H1 (cell line): ENCODE data around the gene TBC1D9. TPM values are rescaled to one million over a fixed set of nuclear protein-coding genes. Genes with fewer than 3 reads are reported as not detected.

Experiments used
- CTCF ChIA-PET: fragments of 300-600 bp; sonication (Branson Sonifier 250); formaldehyde crosslinking; loops from one replicate; lab custom pipeline; 2021; ENCODE audit not compliant: partially characterized antibody; lab: Charles Lee
- POLR2A ChIA-PET: fragments of 300-600 bp; sonication (Branson Sonifier 250); formaldehyde crosslinking; loops from one replicate; lab custom pipeline; 2021; ENCODE audit warnings: inconsistent platforms; ENCODE audit not compliant: partially characterized antibody; lab: Charles Lee
- DNase-seq, 2 experiments: peaks; one replicate each; pipeline versions ENCODE4 v3.0.0 to v3.0.0-alpha.2; 2010 to 2022; ENCODE audit warnings: low spot score in 2 of 2, low read depth in 1 of 2, mixed read lengths in 1 of 2
- FAIRE-seq: peaks from 2 replicates; lab custom pipeline; 2011; peaks lifted over from hg19 to GRCh38; lab: Jason Lieb, UNC
- H2AFZ ChIP-seq: 2 replicates; pipeline ENCODE4 v1.8.1; 2012; ENCODE audit warnings: low read length, inconsistent platforms
- H2AK5ac ChIP-seq: 2 replicates; pipeline ENCODE4 v1.6.1; 2013; ENCODE audit warnings: low read depth, low read length
- H2BK120ac ChIP-seq: replicated peaks from 2 replicates; pipeline ENCODE3; 2013; ENCODE audit warnings: low read depth, low read length, inconsistent platforms
- H2BK12ac ChIP-seq: 2 replicates; pipeline ENCODE4 v1.6.1; 2013; ENCODE audit warnings: low read depth, low read length
- H2BK15ac ChIP-seq: 2 replicates; pipeline ENCODE4 v1.6.1; 2013; ENCODE audit warnings: low read length
- H2BK20ac ChIP-seq: 2 replicates; pipeline ENCODE4 v1.6.1; 2013; ENCODE audit warnings: low read length
- H2BK5ac ChIP-seq: 2 replicates; pipeline ENCODE4 v1.6.1; 2013; ENCODE audit warnings: low read depth, low read length
- H3K14ac ChIP-seq: 2 replicates; pipeline ENCODE4 v1.6.1; 2013; ENCODE audit warnings: inconsistent platforms; ENCODE audit not compliant: insufficient read length
- H3K18ac ChIP-seq: 2 replicates; pipeline ENCODE4 v1.6.1; 2013; ENCODE audit warnings: low read length; ENCODE audit errors: extremely low read depth
- H3K23ac ChIP-seq: 2 replicates; pipeline ENCODE4 v1.6.1; 2013; ENCODE audit warnings: inconsistent platforms; ENCODE audit not compliant: insufficient read length
- H3K23me2 ChIP-seq: 2 replicates; pipeline ENCODE4 v1.6.1; 2013; ENCODE audit warnings: low read depth, low read length
- H3K27ac ChIP-seq: 2 replicates; pipeline ENCODE4 v1.6.1; 2011; ENCODE audit warnings: low read depth, low read length, inconsistent platforms
- H3K27me3 ChIP-seq, 4 experiments: replicated peaks in 1 of 4; 1 replicate in 1 of 4; 2 replicates in 3 of 4; pipeline versions ENCODE4 v1.6.1 to v1.8.1; 2011 to 2013; ENCODE audit warnings: low read length in 3 of 4, mild to moderate bottlenecking in 3 of 4, inconsistent platforms in 2 of 4, mixed read lengths in 2 of 4, moderate library complexity in 1 of 4; ENCODE audit not compliant: control insufficient read depth in 3 of 4, insufficient read depth in 3 of 4; ENCODE audit errors: extremely low read depth in 1 of 4
- H3K36me3 ChIP-seq, 4 experiments: 2 replicates each; pipeline versions ENCODE4 v1.6.1 to v1.8.1; 2011 to 2013; ENCODE audit warnings: mild to moderate bottlenecking in 4 of 4, low read length in 3 of 4, moderate library complexity in 2 of 4, control low read depth in 1 of 4, inconsistent platforms in 1 of 4; ENCODE audit not compliant: insufficient read depth in 4 of 4, control insufficient read depth in 2 of 4
- H3K4ac ChIP-seq: replicated peaks from 2 replicates; pipeline ENCODE3; 2013; ENCODE audit warnings: low read length, low read depth, mixed read lengths, inconsistent platforms; ENCODE audit not compliant: insufficient read length
- H3K4me1 ChIP-seq, 4 experiments: replicated peaks in 1 of 4; 1 replicate in 1 of 4; 2 replicates in 3 of 4; pipeline versions ENCODE4 v1.6.1 to v1.8.1; 2011 to 2013; ENCODE audit warnings: low read length in 3 of 4, inconsistent platforms in 2 of 4, mixed read lengths in 1 of 4; ENCODE audit not compliant: insufficient read depth in 4 of 4, control insufficient read depth in 3 of 4
- H3K4me2 ChIP-seq, 2 experiments: 2 replicates each; pipeline versions ENCODE4 v1.6.1 to v1.8.1; 2011 to 2013; ENCODE audit warnings: low read depth in 2 of 2, low read length in 2 of 2, control low read depth in 1 of 2, inconsistent platforms in 1 of 2, mild to moderate bottlenecking in 1 of 2; ENCODE audit not compliant: insufficient read depth in 1 of 2
- H3K4me3 ChIP-seq, 4 experiments: fragments of 200-600, 300-600 bp in 1 of 4; sonication (generic), shearing (Covaris generic), sonication (Bioruptor Twin) in 1 of 4; 2 replicates each; pipeline versions ENCODE4 v1.5.1 to v1.8.1; 2011 to 2016; ENCODE audit warnings: low read length in 4 of 4, low read depth in 3 of 4, control low read depth in 2 of 4, inconsistent platforms in 2 of 4, mild to moderate bottlenecking in 2 of 4, mixed read lengths in 1 of 4, moderate library complexity in 1 of 4; ENCODE audit not compliant: insufficient read depth in 2 of 4; ENCODE audit errors: extremely low read depth in 1 of 4
- H3K56ac ChIP-seq: replicated peaks from 2 replicates; pipeline ENCODE3; 2013; ENCODE audit warnings: low read depth, mild to moderate bottlenecking, mixed read lengths, low read length, inconsistent platforms; ENCODE audit not compliant: insufficient read length
- H3K79me1 ChIP-seq: 2 replicates; pipeline ENCODE4 v1.6.1; 2013; ENCODE audit warnings: low read depth, low read length, control low read depth
- H3K79me2 ChIP-seq, 2 experiments: 2 replicates each; pipeline versions ENCODE4 v1.6.1 to v1.8.1; 2012 to 2013; ENCODE audit warnings: low read length in 2 of 2, mild to moderate bottlenecking in 2 of 2, inconsistent platforms in 1 of 2; ENCODE audit not compliant: insufficient read depth in 2 of 2, control insufficient read depth in 1 of 2
- H3K9ac ChIP-seq, 4 experiments: replicated peaks in 1 of 4; 1 replicate in 1 of 4; 2 replicates in 3 of 4; pipeline versions ENCODE4 v1.6.1 to v1.8.1; 2011 to 2013; ENCODE audit warnings: low read depth in 3 of 4, low read length in 3 of 4, control low read depth in 2 of 4, mild to moderate bottlenecking in 2 of 4, moderate library complexity in 2 of 4, inconsistent platforms in 1 of 4; ENCODE audit errors: extremely low read depth in 1 of 4
- H3K9me3 ChIP-seq, 2 experiments: 2 replicates each; pipeline versions ENCODE4 v1.6.1 to v1.8.1; 2012 to 2013; ENCODE audit warnings: mild to moderate bottlenecking in 2 of 2, moderate library complexity in 2 of 2, control low read depth in 1 of 2, inconsistent platforms in 1 of 2, low read depth in 1 of 2, low read length in 1 of 2, mixed read lengths in 1 of 2; ENCODE audit not compliant: insufficient read depth in 2 of 2
- H4K20me1 ChIP-seq, 2 experiments: replicated peaks in 1 of 2; 2 replicates each; pipeline versions ENCODE3 to v1.8.1; 2011 to 2013; ENCODE audit warnings: inconsistent platforms in 2 of 2, low read length in 2 of 2, mild to moderate bottlenecking in 1 of 2; ENCODE audit not compliant: insufficient read depth in 2 of 2, control insufficient read depth in 1 of 2
- H4K5ac ChIP-seq: 2 replicates; pipeline ENCODE4 v1.6.1; 2013; ENCODE audit warnings: low read length, low read depth, mixed read lengths, inconsistent platforms; ENCODE audit not compliant: insufficient read length
- H4K8ac ChIP-seq: 2 replicates; pipeline ENCODE4 v1.8.0; 2013; ENCODE audit warnings: mild to moderate bottlenecking, moderate library complexity, low read length, inconsistent platforms; ENCODE audit not compliant: insufficient read depth; ENCODE audit errors: extremely low read depth
- H4K91ac ChIP-seq: replicated peaks from 2 replicates; pipeline ENCODE3; 2013; ENCODE audit warnings: low read length, mixed read lengths, inconsistent platforms; ENCODE audit not compliant: insufficient read length
- NRF1 ChIP-seq: IDR thresholded peaks from 2 replicates; pipeline ENCODE4 v1.6.1; 2011; ENCODE audit warnings: mild to moderate bottlenecking, low read depth, low read length, improper control_type of control experiment
- RBBP5 ChIP-seq: IDR thresholded peaks from 2 replicates; pipeline ENCODE4 v1.7.1; 2012; ENCODE audit warnings: low read depth, mild to moderate bottlenecking, inconsistent platforms, low read length, moderate library complexity, borderline replicate concordance
- SIX5 ChIP-seq: IDR thresholded peaks from 2 replicates; pipeline ENCODE4 v1.6.1; 2011; ENCODE audit warnings: mild to moderate bottlenecking, low read depth, low read length
- WGBS, 2 experiments: shearing (Covaris generic) in 1 of 2; methylation state at CpG; one replicate each; pipeline versions ENCODE4 v1.1.6 to v1.1.7; 2013 to 2015; ENCODE audit warnings: low lambda C conversion rate in 2 of 2, mixed read lengths in 2 of 2, inconsistent platforms in 1 of 2, low coverage in 1 of 2, missing lambda C conversion rate in 1 of 2; ENCODE audit not compliant: insufficient replicate concordance in 2 of 2, insufficient coverage in 1 of 2, insufficient read length in 1 of 2; ENCODE audit errors: extremely low coverage in 1 of 2, missing lambda C conversion rate in 1 of 2; 5-methylcytosine and 5-hydroxymethylcytosine counted together
- polyA plus RNA-seq, 7 experiments: library from polyadenylated mRNA; depleted of rRNA in 3 of 7; stranded (reverse) in 5 of 7; unstranded in 2 of 7; fragments of >200 nt in 5 of 7; fragments of 200-250 nt in 2 of 7; gene quantifications; 1 replicate in 5 of 7; 2 replicates in 1 of 7; 4 replicates in 1 of 7; pipeline versions ENCODE4 v1.2.1 to v1.2.3, GENCODE V29; 2011 to 2013; ENCODE audit warnings: missing spikeins in 2 of 7, mixed read lengths in 2 of 7
- total RNA-seq: library from RNA; stranded (reverse); fragmentation: NEBNext Ultra II Directional; extraction: Animal tissue kit (Norgen Biotek cat#: 25700); gene quantifications from 2 replicates; pipeline ENCODE4 v1.2.1, GENCODE V29; 2021

The TBC1D9 gene
- total and polyA plus RNA-seq, 2 of the 8 experiments (the other 6 are each of a cell fraction or from before 2014, with no cell fraction given), result 0.94 to 1.0 TPM

DNA sequence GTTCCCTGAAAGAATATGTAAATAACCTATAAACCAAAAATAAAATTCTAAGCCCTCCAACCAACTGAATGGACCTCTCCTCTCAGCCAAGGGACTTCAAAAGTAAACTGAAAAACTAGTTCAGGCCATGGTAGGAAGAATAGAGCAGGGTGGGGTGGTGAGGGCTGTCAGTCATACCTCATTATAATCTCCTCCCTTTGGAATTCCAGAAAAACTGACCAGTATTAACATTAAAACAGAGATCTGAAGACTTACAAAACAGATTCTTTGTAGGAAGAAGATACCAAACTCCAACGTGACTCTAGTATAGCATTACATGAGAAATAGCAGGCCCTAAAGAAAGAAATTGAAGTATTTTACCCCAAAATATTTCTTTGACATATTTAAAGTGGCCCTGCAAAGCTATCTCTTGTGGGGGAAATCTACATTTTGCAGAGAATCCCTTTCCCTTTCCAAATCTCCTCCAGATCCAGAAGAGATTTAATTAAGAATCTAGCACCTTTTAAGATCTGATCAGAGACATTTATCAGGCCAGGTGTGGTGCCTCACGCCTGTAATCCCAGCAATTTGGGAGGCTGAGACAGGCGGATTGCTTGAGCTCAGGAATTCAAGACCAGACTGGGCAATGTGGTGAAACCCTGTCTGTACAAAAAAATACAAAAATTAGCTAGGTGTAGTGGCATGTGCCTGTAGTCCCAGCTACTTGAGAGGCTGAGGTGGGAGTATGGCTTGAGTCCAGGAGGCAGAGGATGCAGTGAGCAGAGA is 15.1 kb downstream of the TBC1D9 start:
- Histone ChIP-seq H3K79me1 (no peaks in the 10 kb centered on the region), H3K14ac (no peak overlapping the region), H3K79me2 (no peaks in the 10 kb centered on the region), H4K91ac (no peak overlapping the region), H2AFZ (no peak overlapping the region), H2BK15ac (no peak overlapping the region), H3K23ac (no peak overlapping the region), H2AK5ac (no peak overlapping the region), H4K20me1 (no peaks in the 10 kb centered on the region), H3K4me1 (peaks cover 3 to 19% (median 9%) of the 10 kb centered on the region in 4 experiments; a peak in 5 of 7 replicates), H3K27ac (no peak overlapping the region), H2BK120ac (no peak overlapping the region), H4K5ac (no peak overlapping the region), H2BK12ac (no peak overlapping the region), H3K9me3 (no peaks in the 10 kb centered on the region), H3K56ac (no peak overlapping the region), H3K9ac (no peak overlapping the region), H3K4me2 (no peak overlapping the region), H3K4ac (no peak overlapping the region), H2BK20ac (no peak overlapping the region), H2BK5ac (no peak overlapping the region), H3K4me3 (no peak overlapping the region), H4K8ac (no peak overlapping the region), H3K36me3 (no peaks in the 10 kb centered on the region), H3K18ac (no peak overlapping the region), H3K23me2 (no peaks in the 10 kb centered on the region; the same call in 1 of the 2 replicates), H3K27me3 (no peaks in the 10 kb centered on the region)
- TF ChIP-seq NRF1 (no peak), SIX5 (no peak), RBBP5 (no peak)
- no peak for FAIRE-seq
- CTCF ChIA-PET, result interaction anchor here (0.8 to 1.7 kb wide), 2 partner anchors 12 to 21 kb away, joined by 3 to 4 read pairs; no protein-coding TSS in a partner anchor
- POLR2A ChIA-PET, result no interaction called here
- DNase-seq, result no peak
- WGBS, 2 experiments, result 83% methylated on average over 3 of the region's 3 CpGs; no CpG with 5 or more reads in 1 of the 2 experiments
